PFSK-1 (cell line): ENCODE results near the gene MCHR1.

Experiments used
- POLR2AphosphoS5 ChIP-seq: IDR thresholded peaks from 2 replicates; pipeline ENCODE4 v1.6.1; 2012; ENCODE audit warnings: low read depth, mild to moderate bottlenecking, control low read depth, low read length, moderate library complexity
- SIN3A ChIP-seq: IDR thresholded peaks from 2 replicates; pipeline ENCODE4 v1.6.1; 2012; ENCODE audit warnings: mild to moderate bottlenecking, low read length, moderate library complexity, borderline replicate concordance; ENCODE audit not compliant: insufficient read depth
- TF ChIP-seq, protein P1 (sequence below), 2 experiments: IDR thresholded peaks; 2 replicates each; pipeline versions ENCODE4 v1.6.1 to v1.8.0; 2011 to 2012; ENCODE audit warnings: low read depth in 2 of 2, low read length in 2 of 2, control low read depth in 1 of 2, inconsistent platforms in 1 of 2, mild to moderate bottlenecking in 1 of 2, moderate library complexity in 1 of 2; ENCODE audit not compliant: insufficient read depth in 1 of 2

DNA sequence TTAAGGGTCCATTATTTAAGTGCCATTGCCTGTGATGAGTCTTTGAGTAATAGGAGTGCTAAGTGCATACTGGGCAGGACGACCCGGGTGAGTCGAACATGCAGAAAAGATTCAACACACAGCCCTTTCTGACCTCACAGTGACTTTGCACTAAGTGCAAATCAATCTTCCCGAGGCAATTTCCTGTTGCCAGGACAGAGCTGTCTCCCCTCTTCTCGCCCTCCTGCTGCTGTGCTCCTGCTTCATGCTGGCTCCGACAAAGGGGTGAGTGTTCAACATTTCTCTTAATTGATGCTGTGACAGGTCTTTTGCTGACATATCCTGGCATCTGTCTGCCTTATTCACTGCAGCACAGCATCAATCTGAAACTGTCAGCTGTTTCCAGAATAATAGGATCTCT, 42.0 kb downstream of the MCHR1 start:
- TF ChIP-seq, protein P1, sequence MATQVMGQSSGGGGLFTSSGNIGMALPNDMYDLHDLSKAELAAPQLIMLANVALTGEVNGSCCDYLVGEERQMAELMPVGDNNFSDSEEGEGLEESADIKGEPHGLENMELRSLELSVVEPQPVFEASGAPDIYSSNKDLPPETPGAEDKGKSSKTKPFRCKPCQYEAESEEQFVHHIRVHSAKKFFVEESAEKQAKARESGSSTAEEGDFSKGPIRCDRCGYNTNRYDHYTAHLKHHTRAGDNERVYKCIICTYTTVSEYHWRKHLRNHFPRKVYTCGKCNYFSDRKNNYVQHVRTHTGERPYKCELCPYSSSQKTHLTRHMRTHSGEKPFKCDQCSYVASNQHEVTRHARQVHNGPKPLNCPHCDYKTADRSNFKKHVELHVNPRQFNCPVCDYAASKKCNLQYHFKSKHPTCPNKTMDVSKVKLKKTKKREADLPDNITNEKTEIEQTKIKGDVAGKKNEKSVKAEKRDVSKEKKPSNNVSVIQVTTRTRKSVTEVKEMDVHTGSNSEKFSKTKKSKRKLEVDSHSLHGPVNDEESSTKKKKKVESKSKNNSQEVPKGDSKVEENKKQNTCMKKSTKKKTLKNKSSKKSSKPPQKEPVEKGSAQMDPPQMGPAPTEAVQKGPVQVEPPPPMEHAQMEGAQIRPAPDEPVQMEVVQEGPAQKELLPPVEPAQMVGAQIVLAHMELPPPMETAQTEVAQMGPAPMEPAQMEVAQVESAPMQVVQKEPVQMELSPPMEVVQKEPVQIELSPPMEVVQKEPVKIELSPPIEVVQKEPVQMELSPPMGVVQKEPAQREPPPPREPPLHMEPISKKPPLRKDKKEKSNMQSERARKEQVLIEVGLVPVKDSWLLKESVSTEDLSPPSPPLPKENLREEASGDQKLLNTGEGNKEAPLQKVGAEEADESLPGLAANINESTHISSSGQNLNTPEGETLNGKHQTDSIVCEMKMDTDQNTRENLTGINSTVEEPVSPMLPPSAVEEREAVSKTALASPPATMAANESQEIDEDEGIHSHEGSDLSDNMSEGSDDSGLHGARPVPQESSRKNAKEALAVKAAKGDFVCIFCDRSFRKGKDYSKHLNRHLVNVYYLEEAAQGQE (IDR thresholded peaks at IDR 0.05; ENCODE audit: insufficient read depth in 1 of 2, low read depth in 2 of 2, low read length in 2 of 2), result no peak
- TF ChIP-seq SIN3A (no peak), POLR2AphosphoS5 (no peak)
